ENCODE measurements around the gene ESYT1. TPM values are rescaled to one million over a fixed set of nuclear protein-coding genes. Genes with fewer than 3 reads are reported as not detected.

The ESYT1 gene
- total and polyA plus RNA-seq, 9 of the 15 experiments (the other 6 are each of a cell fraction or from before 2014, with no cell fraction given) = 132 to 420 (median 164) TPM

GRCh38 chr12:56126732-56127239 is 1.3 kb upstream of the ESYT1 start (continued):
- TF ChIP-seq RFX1 (IDR thresholded peaks at IDR 0.05) = no peak

DNA sequence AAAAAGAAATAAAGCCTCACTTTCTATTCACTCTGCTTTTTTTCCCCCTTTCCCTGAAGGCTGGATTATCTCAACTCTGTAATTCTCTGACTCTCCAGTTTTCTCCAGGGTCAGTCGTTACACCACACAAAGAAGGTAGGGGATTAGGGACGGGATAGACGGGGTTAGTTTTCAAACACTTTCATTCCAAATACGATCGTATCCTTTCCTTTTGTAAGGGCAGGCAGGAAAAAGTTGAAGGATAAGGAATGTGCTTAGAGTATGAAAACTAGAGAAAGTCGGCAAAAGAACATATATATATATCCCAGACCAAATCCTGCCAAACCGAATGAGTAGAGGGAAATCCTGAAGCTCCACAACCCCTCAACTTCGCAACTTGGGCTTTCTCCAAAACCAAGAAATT is 581 bp upstream of the ESYT1 start:
- intact Hi-C loops (cut with micrococcal nuclease) (loop anchor here (1.0 kb wide), 1 partner anchor 31 kb away; the partner anchor contains the start of gene MYL6), in situ Hi-C loops (cut with MboI) (loop anchor here (5.0 to 10.0 kb wide), 2 partner anchors 60 to 337 kb away; partner anchors contain the start of genes SMARCC2 and SPRYD4)
- Histone ChIP-seq H4K20me1 (replicated peaks; ENCODE audit: control insufficient read depth, insufficient read depth, low read length) (peaks cover 5% of the 10 kb centered on the region; the same call in 1 of the 2 replicates), H3K36me3 (ENCODE audit: control insufficient read depth, insufficient read depth, low read length) (peaks cover 32% of the 10 kb centered on the region), H3K4me1 (replicated peaks in 1 of 2; ENCODE audit: control insufficient read depth in 2 of 2, insufficient read depth in 2 of 2, low read length in 2 of 2) (peaks cover 31 to 46% of the 10 kb centered on the region in 2 experiments), H2AFZ (ENCODE audit: low read depth, low read length) (peak overlapping the region; percentile 25; the same call in 1 of the 2 replicates), H3K9ac (ENCODE audit: insufficient read depth in 1 of 2, low read depth in 2 of 2, low read length in 2 of 2) (peak overlapping the region in 1 of 2 experiments; percentile 86; a peak in 2 of 4 replicates), H3K4me2 (ENCODE audit: insufficient read depth, low read length) (peak overlapping the region; percentile 87), H3K9me3 (replicated peaks; ENCODE audit: control insufficient read depth, insufficient read depth, low read depth, low read length) (no peaks in the 10 kb centered on the region), H3K27me3 (ENCODE audit: control insufficient read depth in 2 of 2, insufficient read depth in 2 of 2, low read length in 2 of 2) (no peaks in the 10 kb centered on the region), H3K9me1 (ENCODE audit: control insufficient read depth, insufficient read depth, low read length) (peaks cover 6% of the 10 kb centered on the region), H3K79me2 (ENCODE audit: control insufficient read depth, insufficient read depth, low read length) (peaks cover 52% of the 10 kb centered on the region), H3K27ac (ENCODE audit: extremely low read depth, low read depth, low read length) (peak overlapping the region; percentile 89), H3K4me3 (peak overlapping the region; percentile 34)
- BruUV-seq (replicated peaks) = TSS peak; percentile 96
- FAIRE-seq (no peak), DNase-seq (ENCODE audit: extremely low read depth in 1 of 4, low spot score in 3 of 4) (no peak), ATAC-seq (no peak)
- ChIA-PET POLR2A (interaction anchor here (0.5 to 5.6 kb wide), 16 partner anchors 8 to 352 kb away, joined by 3 to 85 read pairs (median 7); partner anchors contain the start of genes MYL6, PA2G4, RNF41 and RPL41), CTCF (ENCODE audit: low intra/inter-chr PET ratio) (interaction anchor here (2.1 kb wide), 1 partner anchor 31 kb away, joined by 7 read pairs; the partner anchor contains the start of gene MYL6)
- WGBS (ENCODE audit: insufficient coverage, low coverage, missing lambda C conversion rate) = under 1% methylated on average over 8 of the region's 8 CpGs
- peak; percentile 60 for TF ChIP-seq HDAC3 (IDR thresholded peaks at IDR 0.05; ENCODE audit: borderline replicate concordance, partially characterized antibody)
- TF ChIP-seq ARNT (IDR thresholded peaks at IDR 0.05) = peak in 1 of 2 experiments; percentile 21; a peak in 2 of 4 replicates
- TF ChIP-seq ZBTB2 (IDR thresholded peaks at IDR 0.05) = peak; percentile 57; the same call in 1 of the 2 replicates
- TF ChIP-seq, protein P1, sequence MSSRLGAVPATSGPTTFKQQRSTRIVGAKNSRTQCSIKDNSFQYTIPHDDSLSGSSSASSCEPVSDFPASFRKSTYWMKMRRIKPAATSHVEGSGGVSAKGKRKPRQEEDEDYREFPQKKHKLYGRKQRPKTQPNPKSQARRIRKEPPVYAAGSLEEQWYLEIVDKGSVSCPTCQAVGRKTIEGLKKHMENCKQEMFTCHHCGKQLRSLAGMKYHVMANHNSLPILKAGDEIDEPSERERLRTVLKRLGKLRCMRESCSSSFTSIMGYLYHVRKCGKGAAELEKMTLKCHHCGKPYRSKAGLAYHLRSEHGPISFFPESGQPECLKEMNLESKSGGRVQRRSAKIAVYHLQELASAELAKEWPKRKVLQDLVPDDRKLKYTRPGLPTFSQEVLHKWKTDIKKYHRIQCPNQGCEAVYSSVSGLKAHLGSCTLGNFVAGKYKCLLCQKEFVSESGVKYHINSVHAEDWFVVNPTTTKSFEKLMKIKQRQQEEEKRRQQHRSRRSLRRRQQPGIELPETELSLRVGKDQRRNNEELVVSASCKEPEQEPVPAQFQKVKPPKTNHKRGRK (tag; IDR thresholded peaks at IDR 0.05) = no peak
- no peak for TF ChIP-seq RBFOX2 (IDR thresholded peaks at IDR 0.05; ENCODE audit: low read depth, low read length)
- 0 out of 2 replicates have a peak, but pooled peaks have one; percentile 41 for TF ChIP-seq ZNF696 (CRISPR knock-in tag; conservative IDR thresholded peaks at IDR 0.05)
- peak; percentile 77 for TF ChIP-seq NFIC (IDR thresholded peaks at IDR 0.05)
- 0 out of 2 replicates have a peak, but pooled peaks have one; percentile 12 for TF ChIP-seq ZFPM2 (CRISPR knock-in tag; IDR thresholded peaks at IDR 0.05)
- TF ChIP-seq HEY1 (CRISPR knock-in tag; IDR thresholded peaks at IDR 0.05; ENCODE audit: borderline replicate concordance) = 0 out of 2 replicates have a peak, but pooled peaks have one; percentile 23
- 0 out of 2 replicates have a peak, but pooled peaks have one; percentile 6 for TF ChIP-seq MTA2 (IDR thresholded peaks at IDR 0.05; ENCODE audit: low read depth)
- no peak for TF ChIP-seq CEBPG (CRISPR knock-in tag; IDR thresholded peaks at IDR 0.05)
- TF ChIP-seq CEBPG (tag; conservative IDR thresholded peaks at IDR 0.05 in 1 of 2, IDR thresholded peaks at IDR 0.05 in 1 of 2) = 0 out of 4 replicates have a peak, but pooled peaks of 1 of the 2 experiments have one; percentile 28
- 0 out of 4 replicates have a peak, but pooled peaks of 1 of the 2 experiments have one; percentile 49 for TF ChIP-seq SIN3A (IDR thresholded peaks at IDR 0.05; ENCODE audit: borderline replicate concordance in 2 of 2, control insufficient read depth in 1 of 2, low read depth in 2 of 2, low read length in 2 of 2)
- TF ChIP-seq SMAD4 (CRISPR knock-in tag; conservative IDR thresholded peaks at IDR 0.05) = no peak
- TF ChIP-seq TEAD4 (IDR thresholded peaks at IDR 0.05; ENCODE audit: low read length) = 0 out of 2 replicates have a peak, but pooled peaks have one; percentile 3
- TF ChIP-seq TEAD4 (CRISPR knock-in tag; IDR thresholded peaks at IDR 0.05; ENCODE audit: borderline replicate concordance) = no peak
- 0 out of 2 replicates have a peak, but pooled peaks have one; percentile 10 for TF ChIP-seq PML (IDR thresholded peaks at IDR 0.05; ENCODE audit: low read length)

Data from K562 (cell line).